HepG2 (cell line): ENCODE measurements around the gene CFAP300. TPM values are rescaled to one million over a fixed set of nuclear protein-coding genes. Genes with fewer than 3 reads are reported as not detected.

ENCODE experiments used
- ATF7-NPFF ChIP-seq: sonication (generic); formaldehyde crosslinking; IDR thresholded peaks from 2 replicates; pipeline ENCODE4 v1.8.1; 2023; ENCODE audit warnings: mild to moderate bottlenecking, low read depth, missing genetic modification reagents, moderate library complexity
- BRD4 ChIP-seq: sonication (generic); formaldehyde crosslinking; IDR thresholded peaks from 2 replicates; pipeline ENCODE4 v1.4.0; 2020; ENCODE audit warnings: missing genetic modification reagents
- DNMT3B ChIP-seq: conservative IDR thresholded peaks from 2 replicates; pipeline ENCODE4 v1.6.1; 2016; ENCODE audit warnings: missing biosample characterization, control low read depth
- EP300 ChIP-seq, 3 experiments: sonication (generic) in 1 of 3; formaldehyde crosslinking in 1 of 3; IDR thresholded peaks; 2 replicates each; pipeline versions ENCODE4 v1.5.1 to v1.6.1; 2011 to 2020; ENCODE audit warnings: low read depth in 2 of 3, low read length in 2 of 3, borderline replicate concordance in 1 of 3, improper control_type of control experiment in 1 of 3, mild to moderate bottlenecking in 1 of 3, missing genetic modification reagents in 1 of 3, moderate library complexity in 1 of 3
- HNRNPUL1 ChIP-seq: fragments of 200-400 bp; formaldehyde crosslinking; IDR thresholded peaks from 2 replicates; pipeline ENCODE4 v1.6.1; 2017; ENCODE audit warnings: low read depth, mild to moderate bottlenecking, low read length, moderate library complexity
- KAT7 ChIP-seq: IDR thresholded peaks from 2 replicates; pipeline ENCODE4 v1.6.1; 2018; ENCODE audit warnings: borderline replicate concordance, missing compliant biosample characterization
- RBM22 ChIP-seq: fragments of 200-400 bp; formaldehyde crosslinking; optimal IDR thresholded peaks from 2 replicates; pipeline ENCODE3; 2017; ENCODE audit warnings: mild to moderate bottlenecking, low read length, moderate library complexity
- TEAD2 ChIP-seq: sonication (generic); formaldehyde crosslinking; IDR thresholded peaks from 2 replicates; pipeline ENCODE4 v1.9.0; 2021; ENCODE audit warnings: missing genetic modification reagents
- USF2 ChIP-seq, 2 experiments: sonication (generic) in 1 of 2; formaldehyde crosslinking in 1 of 2; IDR thresholded peaks; 2 replicates each; pipeline versions ENCODE4 v1.5.1 to v1.6.1; 2011 to 2020; ENCODE audit warnings: borderline replicate concordance in 1 of 2, low read depth in 1 of 2, low read length in 1 of 2, mild to moderate bottlenecking in 1 of 2, missing genetic modification reagents in 1 of 2, moderate library complexity in 1 of 2
- ZBTB4 ChIP-seq: sonication (generic); formaldehyde crosslinking; IDR thresholded peaks from 2 replicates; pipeline ENCODE4 v1.4.0; 2020; ENCODE audit warnings: missing genetic modification reagents, mild to moderate bottlenecking, borderline replicate concordance
- ZBTB7B ChIP-seq: sonication (generic); formaldehyde crosslinking; IDR thresholded peaks from 2 replicates; pipeline ENCODE4 v1.4.0; 2020; ENCODE audit warnings: missing genetic modification reagents
- ZFP36L1 ChIP-seq: sonication (generic); formaldehyde crosslinking; IDR thresholded peaks from 2 replicates; pipeline ENCODE4 v1.8.0; 2022; ENCODE audit warnings: mild to moderate bottlenecking, missing genetic modification reagents, moderate library complexity
- ZNF234 ChIP-seq: sonication (generic); formaldehyde crosslinking; conservative IDR thresholded peaks from 2 replicates; pipeline ENCODE4 v1.5.1; 2020; ENCODE audit warnings: mild to moderate bottlenecking, missing genetic modification reagents
- ZNF282 ChIP-seq: fragments of 450-650 bp; IDR thresholded peaks from 2 replicates; pipeline ENCODE4 v1.6.1; 2018; ENCODE audit not compliant: partially characterized antibody
- ZNF326 ChIP-seq: sonication (generic); formaldehyde crosslinking; IDR thresholded peaks from 2 replicates; pipeline ENCODE4 v1.4.0; 2020; ENCODE audit warnings: missing genetic modification reagents, borderline replicate concordance
- ZNF367 ChIP-seq: sonication (generic); formaldehyde crosslinking; IDR thresholded peaks from 2 replicates; pipeline ENCODE4 v1.4.0; 2020; ENCODE audit warnings: missing genetic modification reagents, borderline replicate concordance
- ZNF691 ChIP-seq: sonication (generic); formaldehyde crosslinking; IDR thresholded peaks from 2 replicates; pipeline ENCODE4 v1.4.0; 2020; ENCODE audit warnings: missing genetic modification reagents, low read depth, mild to moderate bottlenecking, borderline replicate concordance
- ZNF710 ChIP-seq: sonication (generic); formaldehyde crosslinking; IDR thresholded peaks from 2 replicates; pipeline ENCODE4 v1.5.0; 2020; ENCODE audit warnings: mild to moderate bottlenecking, missing genetic modification reagents, borderline replicate concordance
- ZNF766 ChIP-seq: sonication (generic); formaldehyde crosslinking; IDR thresholded peaks from 2 replicates; pipeline ENCODE4 v1.5.0; 2020; ENCODE audit warnings: missing genetic modification reagents, borderline replicate concordance
- ZNF879 ChIP-seq: sonication (generic); formaldehyde crosslinking; IDR thresholded peaks from 2 replicates; pipeline ENCODE4 v1.8.1; 2023; ENCODE audit warnings: missing genetic modification reagents
- polyA plus RNA-seq, 8 experiments: library from polyadenylated mRNA; depleted of rRNA in 3 of 8; stranded (reverse) in 7 of 8; unstranded in 1 of 8; fragments of >200 nt; fragmentation: Illumina TruSeq in 4 of 8; extraction: Trizol in 4 of 8; gene quantifications; 2 replicates each; pipeline versions ENCODE4 v1.2.1 to v1.2.3, GENCODE V29; 2011 to 2016; ENCODE audit warnings: low read depth in 4 of 8, missing spikeins in 1 of 8, mixed read lengths in 1 of 8; ENCODE audit not compliant: insufficient read depth in 1 of 8
- total RNA-seq, 5 experiments: library from RNA; depleted of rRNA; stranded (reverse); fragments of >200 nt; fragmentation: Illumina TruSeq; extraction: Trizol; gene quantifications; 2 replicates each; pipeline ENCODE4 v1.2.3, GENCODE V29; 2016; ENCODE audit warnings: low read depth in 1 of 5

Gene CFAP300
- total and polyA plus RNA-seq, 2 of the 13 experiments (the other 11 are each of a cell fraction or from before 2014, with no cell fraction given), result not detected

- TF ChIP-seq ZNF691 (CRISPR knock-in tag) (no peak), ATF7-NPFF (CRISPR knock-in tag) (0 out of 2 replicates have a peak, but pooled peaks have one; percentile 39), HNRNPUL1 (no peak), ZNF710 (CRISPR knock-in tag) (peak; percentile 80), ZNF367 (no peak), BRD4 (CRISPR knock-in tag) (no peak), ZNF766 (no peak), ZNF282 (no peak), EP300 (IDR thresholded peaks at IDR 0.05; ENCODE audit: low read depth in 2 of 2, low read length in 2 of 2) (peak in 1 of 2 experiments; percentile 86; a peak in 2 of 4 replicates), EP300 (CRISPR knock-in tag; IDR thresholded peaks at IDR 0.05; ENCODE audit: borderline replicate concordance) (peak; percentile 43; the same call in 1 of the 2 replicates), USF2 (IDR thresholded peaks at IDR 0.05; ENCODE audit: low read depth, low read length) (no peak), USF2 (CRISPR knock-in tag; IDR thresholded peaks at IDR 0.05; ENCODE audit: borderline replicate concordance) (no peak), RBM22 (no peak), ZFP36L1 (CRISPR knock-in tag) (no peak), ZNF879 (CRISPR knock-in tag) (no peak), ZNF234 (CRISPR knock-in tag) (no peak), ZBTB7B (CRISPR knock-in tag) (no peak), DNMT3B (CRISPR knock-in tag) (no peak), ZBTB4 (CRISPR knock-in tag) (no peak), ZNF326 (no peak), TEAD2 (CRISPR knock-in tag) (no peak), KAT7 (no peak)
These were observed 40.2 kb upstream of the CFAP300 start (continued) for GRCh38 chr11:102006835-102007566.
